H1 (cell line): Measurements from ENCODE around the gene CUEDC2. TPM values are rescaled to one million over a fixed set of nuclear protein-coding genes. Genes with fewer than 3 reads are reported as not detected.

Experiments used
- CHD1 ChIP-seq: IDR thresholded peaks from 2 replicates; pipeline ENCODE4 v1.6.1; 2012; ENCODE audit warnings: low read depth, low read length, improper control_type of control experiment
- EZH2 ChIP-seq: fragments of 200-600 bp; sonication (generic); IDR thresholded peaks from 2 replicates; pipeline ENCODE4 v1.7.1; 2012; ENCODE audit warnings: low read depth, mild to moderate bottlenecking, moderate library complexity, low read length, inconsistent platforms; ENCODE audit not compliant: severe bottlenecking
- JUN ChIP-seq: IDR thresholded peaks from 2 replicates; pipeline ENCODE4 v1.6.1; 2011; ENCODE audit warnings: low read depth, mild to moderate bottlenecking, improper control_type of control experiment, low read length
- JUND ChIP-seq: IDR thresholded peaks from 2 replicates; pipeline ENCODE4 v1.6.1; 2011; ENCODE audit warnings: mild to moderate bottlenecking, improper control_type of control experiment, low read length
- POLR2A ChIP-seq, 2 experiments: IDR thresholded peaks; 1 replicate in 1 of 2; 2 replicates in 1 of 2; pipeline ENCODE4 v1.6.1; 2011; ENCODE audit warnings: low read depth in 2 of 2, low read length in 2 of 2, mild to moderate bottlenecking in 2 of 2; ENCODE audit errors: control extremely low read depth in 1 of 2
- RAD21 ChIP-seq, 2 experiments: IDR thresholded peaks in 1 of 2; conservative IDR thresholded peaks in 1 of 2; 2 replicates each; pipeline ENCODE4 v1.6.1; 2011; ENCODE audit warnings: low read depth in 2 of 2, low read length in 2 of 2, improper control_type of control experiment in 1 of 2, inconsistent platforms in 1 of 2, mild to moderate bottlenecking in 1 of 2, moderate library complexity in 1 of 2
- polyA plus RNA-seq, 7 experiments: library from polyadenylated mRNA; depleted of rRNA in 3 of 7; stranded (reverse) in 5 of 7; unstranded in 2 of 7; fragments of >200 nt in 5 of 7; fragments of 200-250 nt in 2 of 7; gene quantifications; 1 replicate in 5 of 7; 2 replicates in 1 of 7; 4 replicates in 1 of 7; pipeline versions ENCODE4 v1.2.1 to v1.2.3, GENCODE V29; 2011 to 2013; ENCODE audit warnings: missing spikeins in 2 of 7, mixed read lengths in 2 of 7
- total RNA-seq: library from RNA; stranded (reverse); fragmentation: NEBNext Ultra II Directional; extraction: Animal tissue kit (Norgen Biotek cat#: 25700); gene quantifications from 2 replicates; pipeline ENCODE4 v1.2.1, GENCODE V29; 2021
- TF ChIP-seq, protein P1 (sequence below), 3 experiments: IDR thresholded peaks; 1 replicate in 2 of 3; 2 replicates in 1 of 3; pipeline versions ENCODE4 v1.5.1 to v1.6.1; 2011; ENCODE audit warnings: low read length in 3 of 3, mild to moderate bottlenecking in 3 of 3, inconsistent platforms in 2 of 3, low read depth in 1 of 3, moderate library complexity in 1 of 3; ENCODE audit not compliant: insufficient read depth in 1 of 3; ENCODE audit errors: control extremely low read depth in 1 of 3
- TF ChIP-seq, protein P2 (sequence below): IDR thresholded peaks from 2 replicates; pipeline ENCODE4 v1.6.1; 2011; ENCODE audit warnings: low read depth, mild to moderate bottlenecking, low read length; ENCODE audit not compliant: insufficient read depth

The CUEDC2 gene
- total and polyA plus RNA-seq, 2 of the 8 experiments (the other 6 are each of a cell fraction or from before 2014, with no cell fraction given), result 41.7 to 55.2 TPM

- TF ChIP-seq, protein P1, sequence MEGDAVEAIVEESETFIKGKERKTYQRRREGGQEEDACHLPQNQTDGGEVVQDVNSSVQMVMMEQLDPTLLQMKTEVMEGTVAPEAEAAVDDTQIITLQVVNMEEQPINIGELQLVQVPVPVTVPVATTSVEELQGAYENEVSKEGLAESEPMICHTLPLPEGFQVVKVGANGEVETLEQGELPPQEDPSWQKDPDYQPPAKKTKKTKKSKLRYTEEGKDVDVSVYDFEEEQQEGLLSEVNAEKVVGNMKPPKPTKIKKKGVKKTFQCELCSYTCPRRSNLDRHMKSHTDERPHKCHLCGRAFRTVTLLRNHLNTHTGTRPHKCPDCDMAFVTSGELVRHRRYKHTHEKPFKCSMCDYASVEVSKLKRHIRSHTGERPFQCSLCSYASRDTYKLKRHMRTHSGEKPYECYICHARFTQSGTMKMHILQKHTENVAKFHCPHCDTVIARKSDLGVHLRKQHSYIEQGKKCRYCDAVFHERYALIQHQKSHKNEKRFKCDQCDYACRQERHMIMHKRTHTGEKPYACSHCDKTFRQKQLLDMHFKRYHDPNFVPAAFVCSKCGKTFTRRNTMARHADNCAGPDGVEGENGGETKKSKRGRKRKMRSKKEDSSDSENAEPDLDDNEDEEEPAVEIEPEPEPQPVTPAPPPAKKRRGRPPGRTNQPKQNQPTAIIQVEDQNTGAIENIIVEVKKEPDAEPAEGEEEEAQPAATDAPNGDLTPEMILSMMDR (IDR thresholded peaks at IDR 0.05; ENCODE audit: control extremely low read depth in 1 of 3, insufficient read depth in 1 of 3, low read depth in 1 of 3, low read length in 3 of 3), result no peak
- TF ChIP-seq RAD21 (IDR thresholded peaks at IDR 0.05 in 1 of 2, conservative IDR thresholded peaks at IDR 0.05 in 1 of 2; ENCODE audit: low read depth in 2 of 2, low read length in 2 of 2), result no peak
- no peak for TF ChIP-seq CHD1
- TF ChIP-seq JUN, result no peak
- TF ChIP-seq POLR2A (IDR thresholded peaks at IDR 0.05; ENCODE audit: control extremely low read depth in 1 of 2, low read depth in 2 of 2, low read length in 2 of 2), result no peak
- TF ChIP-seq, protein P2, sequence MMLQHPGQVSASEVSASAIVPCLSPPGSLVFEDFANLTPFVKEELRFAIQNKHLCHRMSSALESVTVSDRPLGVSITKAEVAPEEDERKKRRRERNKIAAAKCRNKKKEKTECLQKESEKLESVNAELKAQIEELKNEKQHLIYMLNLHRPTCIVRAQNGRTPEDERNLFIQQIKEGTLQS, result no peak
- no peak for TF ChIP-seq EZH2
- TF ChIP-seq JUND, result no peak
These were observed 55.5 kb downstream of the CUEDC2 start (continued) for GRCh38 chr10:102376901-102377300.
